Coronary artery (tissue), 2 donors: ENCODE measurements around the gene CARMIL1.
"Not testable (repeated sequence)": the region's sequence is repeated elsewhere in the genome, so short reads cannot be mapped to it uniquely, and the experiment has no call there.

ENCODE experiments used
- DNase-seq: peaks from one replicate; pipeline ENCODE4 v3.0.0-alpha.2; 2017; ENCODE audit warnings: low spot score
- H3K27ac ChIP-seq, 2 donors: fragments of 200-600 bp; sonication (generic); one replicate each; pipeline ENCODE4 v1.5.1; 2016 to 2019
- H3K4me3 ChIP-seq: fragments of 200-600 bp; sonication (generic); 2 replicates; pipeline ENCODE4 v1.5.1; 2016; ENCODE audit warnings: mild to moderate bottlenecking, moderate library complexity
- CTCF ChIP-seq: fragments of 200-600 bp; sonication (generic); IDR thresholded peaks from one replicate; pipeline ENCODE4 v1.5.1; 2019; ENCODE audit warnings: antibody characterized with exemption

Gene CARMIL1

GRCh38 chr6:25442898-25443297, 163.7 kb downstream of the CARMIL1 start:
- no peak for DNase-seq
- Histone ChIP-seq H3K27ac (no peak overlapping the region), H3K4me3 (no peak overlapping the region)
- no peak for TF ChIP-seq CTCF

- not testable (repeated sequence) for H3K27ac ChIP-seq, DNase-seq, H3K4me3 ChIP-seq
Measured at GRCh38 chr6:25444521-25444920, 165.3 kb downstream of the CARMIL1 start.

- Histone ChIP-seq H3K4me3 (no peak overlapping the region), H3K27ac (no peak overlapping the region)
- DNase-seq, result no peak
- TF ChIP-seq CTCF, result no peak
Measured at GRCh38 chr6:25446830-25447569, 167.8 kb downstream of the CARMIL1 start.

- H3K4me3 ChIP-seq, result no peak overlapping the region
- DNase-seq, result no peak
- H3K27ac ChIP-seq, result peak overlapping the region in 1 of 2 donors; percentile 28
- no peak for TF ChIP-seq CTCF
Measured at GRCh38 chr6:25447570-25447929, 168.4 kb downstream of the CARMIL1 start.

GRCh38 chr6:25448965-25449538, 169.9 kb downstream of the CARMIL1 start:
- no peak overlapping the region for H3K27ac ChIP-seq
- no peak overlapping the region for H3K4me3 ChIP-seq
- no peak for TF ChIP-seq CTCF
- DNase-seq, result no peak

GRCh38 chr6:25449774-25450173, 170.6 kb downstream of the CARMIL1 start:
- DNase-seq, result no peak
- no peak for TF ChIP-seq CTCF
- H3K27ac ChIP-seq, result no peak overlapping the region
- H3K4me3 ChIP-seq, result no peak overlapping the region

GRCh38 chr6:25450469-25451198, 171.5 kb downstream of the CARMIL1 start:
- H3K4me3 ChIP-seq, result peak overlapping the region; percentile 44
- no peak for DNase-seq
- peak overlapping the region in 1 of 2 donors; percentile 56 for H3K27ac ChIP-seq
- no peak for TF ChIP-seq CTCF
